HEK293T (cell line): ENCODE data around the gene ELAC2.

Experiments used
- ARNT ChIP-seq: fragments of 450-650 bp; IDR thresholded peaks from 2 replicates; pipeline ENCODE4 v1.6.1; 2017; ENCODE audit warnings: mild to moderate bottlenecking
- CTBP1 ChIP-seq: fragments of 450-650 bp; IDR thresholded peaks from 2 replicates; pipeline ENCODE4 v1.6.1; 2016; ENCODE audit warnings: borderline replicate concordance
- ELF4 ChIP-seq: fragments of 450-650 bp; IDR thresholded peaks from 2 replicates; pipeline ENCODE4 v1.6.1; 2017; ENCODE audit warnings: antibody characterized with exemption
- FOXA1 ChIP-seq: fragments of 450-650 bp; IDR thresholded peaks from 2 replicates; pipeline ENCODE4 v1.6.1; 2016; ENCODE audit warnings: mild to moderate bottlenecking
- FOXK2 ChIP-seq: fragments of 450-650 bp; IDR thresholded peaks from 2 replicates; pipeline ENCODE4 v1.6.1; 2016; ENCODE audit warnings: mild to moderate bottlenecking
- FOXM1 ChIP-seq: fragments of 450-650 bp; IDR thresholded peaks from 2 replicates; pipeline ENCODE4 v1.6.1; 2017; ENCODE audit warnings: mild to moderate bottlenecking, borderline replicate concordance
- PKNOX1 ChIP-seq: fragments of 450-650 bp; IDR thresholded peaks from 2 replicates; pipeline ENCODE4 v1.6.1; 2016
- SP1 ChIP-seq: fragments of 450-650 bp; IDR thresholded peaks from 2 replicates; pipeline ENCODE4 v1.6.1; 2017
- TARDBP ChIP-seq: fragments of 450-650 bp; IDR thresholded peaks from 2 replicates; pipeline ENCODE4 v1.6.1; 2016

GRCh38 chr17:12979246-12979645, 38.6 kb downstream of the ELAC2 start:
- no peak for TF ChIP-seq CTBP1
- no peak for TF ChIP-seq FOXM1
- TF ChIP-seq ELF4: no peak
- no peak for TF ChIP-seq TARDBP
- no peak for TF ChIP-seq ARNT
- TF ChIP-seq SP1: no peak
- no peak for TF ChIP-seq FOXK2
- TF ChIP-seq FOXA1: no peak
- TF ChIP-seq PKNOX1: no peak
